Brain microvascular endothelial cell (primary cell): Measurements from ENCODE around the gene HRH2.

Experiments
- DNase-seq: peaks from one replicate; pipeline ENCODE4 v3.0.0-alpha.2; 2020
- H3K27ac ChIP-seq: fragments of 250-450 bp; sonication (Bioruptor Pico); 2 replicates; pipeline ENCODE4 v1.5.1; 2020; ENCODE audit warnings: mild to moderate bottlenecking, moderate library complexity
- H3K27me3 ChIP-seq: fragments of 250-450 bp; sonication (Bioruptor Pico); replicated peaks from 2 replicates; pipeline ENCODE4 v1.5.1; 2020; ENCODE audit warnings: mild to moderate bottlenecking
- H3K36me3 ChIP-seq: fragments of 250-450 bp; sonication (Bioruptor Pico); replicated peaks from 2 replicates; pipeline ENCODE4 v1.5.1; 2020; ENCODE audit warnings: mild to moderate bottlenecking
- H3K4me3 ChIP-seq: 2 replicates; pipeline ENCODE4 v1.5.1; 2011; ENCODE audit warnings: low read depth, mild to moderate bottlenecking, control low read depth, low read length, moderate library complexity
- CTCF ChIP-seq: IDR thresholded peaks from 2 replicates; pipeline ENCODE4 v1.5.1; 2011; ENCODE audit warnings: low read depth, mild to moderate bottlenecking, moderate library complexity, low read length, control low read depth, inconsistent platforms; ENCODE audit errors: missing control alignments
- in situ Hi-C: cut with HindIII; loops from 2 replicates; pipeline ENCODE4 v1.10.0; 2017; ENCODE audit warnings: low sequenced_read_pairs, low pct_ligation_motif_present

The HRH2 gene

GRCh38 chr5:175709276-175709781 lies 51.5 kb downstream of the HRH2 start:
- Histone ChIP-seq H3K4me3 (no peak overlapping the region), H3K36me3 (no peaks in the 10 kb centered on the region), H3K27me3 (no peaks in the 10 kb centered on the region), H3K27ac (no peak overlapping the region)
- no peak for DNase-seq
- in situ Hi-C loops: no loop called here
- TF ChIP-seq CTCF: no peak

- in situ Hi-C loops: no loop called here
- no peaks in the 10 kb centered on the region for H3K36me3 ChIP-seq
- H3K27me3 ChIP-seq: no peaks in the 10 kb centered on the region
- no peak overlapping the region for H3K27ac ChIP-seq
- H3K4me3 ChIP-seq: no peak overlapping the region
- no peak for DNase-seq
- no peak for TF ChIP-seq CTCF
Measured at GRCh38 chr5:175710326-175710725, 52.5 kb downstream of the HRH2 start.

- no peak for DNase-seq
- Histone ChIP-seq H3K27me3 (no peaks in the 10 kb centered on the region), H3K27ac (no peak overlapping the region), H3K36me3 (no peaks in the 10 kb centered on the region), H3K4me3 (no peak overlapping the region)
- TF ChIP-seq CTCF: no peak
- in situ Hi-C loops: no loop called here
Measured at GRCh38 chr5:175711031-175711430, 53.2 kb downstream of the HRH2 start.

GRCh38 chr5:175711472-175712312 lies 53.8 kb downstream of the HRH2 start:
- Histone ChIP-seq H3K4me3 (no peak overlapping the region), H3K36me3 (no peaks in the 10 kb centered on the region), H3K27ac (no peak overlapping the region), H3K27me3 (no peaks in the 10 kb centered on the region)
- in situ Hi-C loops: no loop called here
- no peak for TF ChIP-seq CTCF
- no peak for DNase-seq

- H3K4me3 ChIP-seq: no peak overlapping the region
- no peak for TF ChIP-seq CTCF
- DNase-seq: no peak
- no peak overlapping the region for H3K27ac ChIP-seq
- H3K27me3 ChIP-seq: no peaks in the 10 kb centered on the region
- in situ Hi-C loops: no loop called here
- no peaks in the 10 kb centered on the region for H3K36me3 ChIP-seq
Measured at GRCh38 chr5:175712313-175712680, 54.4 kb downstream of the HRH2 start.

GRCh38 chr5:175712681-175713085 lies 54.8 kb downstream of the HRH2 start:
- Histone ChIP-seq H3K36me3 (no peaks in the 10 kb centered on the region), H3K27me3 (no peaks in the 10 kb centered on the region), H3K4me3 (no peak overlapping the region), H3K27ac (no peak overlapping the region)
- DNase-seq: no peak
- no peak for TF ChIP-seq CTCF
- in situ Hi-C loops: no loop called here
